ENCODE data around the gene CCDC188.

The CCDC188 gene

GRCh38 chr22:20107471-20107901 lies 43.4 kb downstream of the CCDC188 start:
- DNase-seq (ENCODE audit: low read depth in 2 of 2): no peak

- no peak for DNase-seq (ENCODE audit: low read depth in 2 of 2)
Measured at GRCh38 chr22:20106849-20107237, 44.0 kb downstream of the CCDC188 start.

- no peak for DNase-seq (ENCODE audit: low read depth in 2 of 2)
Measured at GRCh38 chr22:20106205-20106848, 44.5 kb downstream of the CCDC188 start.

- no peak for DNase-seq (ENCODE audit: low read depth in 2 of 2)
Measured at GRCh38 chr22:20105456-20106204, 45.2 kb downstream of the CCDC188 start.

- DNase-seq (ENCODE audit: low read depth in 2 of 2): no peak
Measured at GRCh38 chr22:20102203-20102780, 48.6 kb downstream of the CCDC188 start.

- no peak for DNase-seq (ENCODE audit: low read depth in 2 of 2)
Measured at GRCh38 chr22:20101638-20102037, 49.2 kb downstream of the CCDC188 start.

- no peak for DNase-seq (ENCODE audit: low read depth in 2 of 2)
Measured at GRCh38 chr22:20099099-20099711, 51.6 kb downstream of the CCDC188 start.

Data from stimulated activated CD4-positive, alpha-beta T cell treated with anti-CD3 and anti-CD28 coated beads, Interleukin-12 subunit alpha, Interleukin-12 subunit beta, amount 100 ng/mL, for 24 hours (primary cell).